IMR-90 (cell line): Measurements from ENCODE around the gene PCDH1. TPM values are rescaled to one million over a fixed set of nuclear protein-coding genes. Genes with fewer than 3 reads are reported as not detected.

Experiments used
- ATAC-seq: fragments of 200-7000 bp; cut with Tn5 transposase; 2 replicates; pipeline ENCODE4 v1.9.1; 2020; ENCODE audit warnings: low read depth, mild to moderate bottlenecking, moderate library complexity
- BruUV-seq: library from RNA; stranded (reverse); fragments of 400-500 nt; replicated peaks from 2 replicates; lab custom pipeline; 2021; lab: Mats Ljungman, UMichigan
- CTCF ChIA-PET: fragments of 300-600 bp; formaldehyde crosslinking; extraction: SDS; loops from one replicate; lab custom pipeline; 2021; ENCODE audit warnings: antibody characterized with exemption; lab: Yijun Ruan, JAX
- POLR2A ChIA-PET: fragments of 300-600 bp; sonication (Branson Sonifier 250); formaldehyde crosslinking; loops from one replicate; lab custom pipeline; 2022; ENCODE audit warnings: antibody characterized with exemption; ENCODE audit not compliant: unreplicated experiment; lab: Charles Lee
- DNase-seq: peaks from one replicate; pipeline ENCODE4 v3.0.0; 2013
- H2AFZ ChIP-seq: replicated peaks from 2 replicates; pipeline ENCODE3; 2013; ENCODE audit warnings: low read length, mild to moderate bottlenecking; ENCODE audit not compliant: poor library complexity
- H2AK5ac ChIP-seq: 2 replicates; pipeline ENCODE4 v1.6.1; 2013; ENCODE audit warnings: low read depth, low read length, inconsistent platforms
- H2AK9ac ChIP-seq: replicated peaks from 2 replicates; pipeline ENCODE3; 2013; ENCODE audit warnings: mild to moderate bottlenecking, low read depth, low read length, moderate library complexity; ENCODE audit not compliant: poor library complexity
- H2BK120ac ChIP-seq: 2 replicates; pipeline ENCODE4 v1.6.1; 2013; ENCODE audit warnings: low read depth, low read length, inconsistent platforms
- H2BK15ac ChIP-seq: 3 replicates; pipeline ENCODE4 v1.6.1; 2013; ENCODE audit warnings: low read depth, low read length, inconsistent platforms
- H2BK20ac ChIP-seq: 2 replicates; pipeline ENCODE4 v1.6.1; 2013; ENCODE audit warnings: low read depth, mild to moderate bottlenecking, inconsistent platforms, low read length, moderate library complexity
- H2BK5ac ChIP-seq: 2 replicates; pipeline ENCODE4 v1.6.1; 2013; ENCODE audit warnings: mild to moderate bottlenecking, low read depth, low read length, inconsistent platforms; ENCODE audit not compliant: poor library complexity, severe bottlenecking
- H3K14ac ChIP-seq: replicated peaks from 2 replicates; pipeline ENCODE4 v1.6.1; 2013; ENCODE audit warnings: low read depth, low read length, inconsistent platforms
- H3K18ac ChIP-seq: 2 replicates; pipeline ENCODE4 v1.6.1; 2013; ENCODE audit warnings: low read depth, low read length, control low read depth
- H3K23ac ChIP-seq: 2 replicates; pipeline ENCODE4 v1.6.1; 2013; ENCODE audit warnings: low read depth, low read length, inconsistent platforms
- H3K27ac ChIP-seq: 2 replicates; pipeline ENCODE4 v1.5.1; 2013; ENCODE audit warnings: mild to moderate bottlenecking, control low read depth, low read length; ENCODE audit not compliant: insufficient read depth
- H3K27me3 ChIP-seq: 2 replicates; pipeline ENCODE4 v1.6.1; 2013; ENCODE audit warnings: low read length; ENCODE audit not compliant: control insufficient read depth, insufficient read depth
- H3K36me3 ChIP-seq: 2 replicates; pipeline ENCODE4 v1.6.1; 2013; ENCODE audit warnings: low read length, mixed read lengths; ENCODE audit not compliant: control insufficient read depth, insufficient read depth
- H3K4ac ChIP-seq: 2 replicates; pipeline ENCODE4 v1.6.1; 2013; ENCODE audit warnings: low read depth, low read length, inconsistent platforms
- H3K4me1 ChIP-seq: 2 replicates; pipeline ENCODE4 v1.6.1; 2013; ENCODE audit warnings: low read length, mixed read lengths; ENCODE audit not compliant: control insufficient read depth, insufficient read depth
- H3K4me2 ChIP-seq: 2 replicates; pipeline ENCODE4 v1.6.1; 2013; ENCODE audit warnings: low read depth, mild to moderate bottlenecking, control low read depth, low read length, moderate library complexity
- H3K4me3 ChIP-seq: 2 replicates; pipeline ENCODE4 v1.5.1; 2013; ENCODE audit warnings: low read depth, mild to moderate bottlenecking, control low read depth, low read length, moderate library complexity; ENCODE audit not compliant: insufficient read depth
- H3K56ac ChIP-seq: 2 replicates; pipeline ENCODE4 v1.6.1; 2013; ENCODE audit warnings: low read length, inconsistent platforms; ENCODE audit not compliant: insufficient read depth; ENCODE audit errors: extremely low read depth
- H3K79me1 ChIP-seq, 2 experiments: 2 replicates each; pipeline ENCODE4 v1.6.1; 2013; ENCODE audit warnings: low read length in 2 of 2, inconsistent platforms in 1 of 2, low read depth in 1 of 2
- H3K9ac ChIP-seq: 2 replicates; pipeline ENCODE4 v1.6.1; 2013; ENCODE audit warnings: low read depth, low read length, control low read depth
- H3K9me1 ChIP-seq: 2 replicates; pipeline ENCODE4 v1.6.1; 2013; ENCODE audit warnings: low read length, inconsistent platforms; ENCODE audit not compliant: insufficient read depth
- H3K9me3 ChIP-seq: 2 replicates; pipeline ENCODE4 v1.6.1; 2013; ENCODE audit warnings: low read length; ENCODE audit not compliant: control insufficient read depth, insufficient read depth
- H4K20me1 ChIP-seq: 2 replicates; pipeline ENCODE4 v1.6.1; 2013; ENCODE audit warnings: low read length, inconsistent platforms; ENCODE audit not compliant: insufficient read depth
- H4K5ac ChIP-seq: 2 replicates; pipeline ENCODE4 v1.6.1; 2013; ENCODE audit warnings: mild to moderate bottlenecking, low read depth, low read length, control low read depth
- H4K8ac ChIP-seq, 2 experiments: 2 replicates each; pipeline ENCODE4 v1.6.1; 2013; ENCODE audit warnings: low read depth in 2 of 2, low read length in 2 of 2, control low read depth in 1 of 2, inconsistent platforms in 1 of 2
- H4K91ac ChIP-seq: 2 replicates; pipeline ENCODE4 v1.6.1; 2013; ENCODE audit warnings: low read depth, low read length, inconsistent platforms; ENCODE audit not compliant: insufficient read depth
- MAZ ChIP-seq: IDR thresholded peaks from 2 replicates; pipeline ENCODE4 v1.6.1; 2012; ENCODE audit warnings: low read depth, mild to moderate bottlenecking, low read length, improper control_type of control experiment, moderate library complexity, borderline replicate concordance
- NFE2L2 ChIP-seq: fragments of 150-350 bp; IDR thresholded peaks from 2 replicates; pipeline ENCODE4 v1.6.1; 2016; ENCODE audit warnings: low read depth, mild to moderate bottlenecking, low read length
- POLR2A ChIP-seq: IDR thresholded peaks from 2 replicates; pipeline ENCODE4 v1.6.1; 2012; ENCODE audit warnings: mild to moderate bottlenecking, low read depth, low read length
- RFX5 ChIP-seq: IDR thresholded peaks from 2 replicates; pipeline ENCODE4 v1.8.0; 2012; ENCODE audit warnings: low read depth, mild to moderate bottlenecking, low read length, moderate library complexity
- SMC3 ChIP-seq: fragments of 150-350 bp; IDR thresholded peaks from 2 replicates; pipeline ENCODE4 v1.6.1; 2016; ENCODE audit warnings: low read depth, mild to moderate bottlenecking, antibody characterized with exemption, low read length, moderate library complexity
- WGBS, 2 experiments: methylation state at CpG; one replicate each; pipeline versions ENCODE4 v1.1.5 to v1.1.7; 2013; ENCODE audit warnings: missing lambda C conversion rate in 2 of 2; ENCODE audit not compliant: insufficient read length in 1 of 2; ENCODE audit errors: extremely low coverage in 2 of 2; 5-methylcytosine and 5-hydroxymethylcytosine counted together
- dilution Hi-C: fragments of 300-500 bp; cut with HindIII; formaldehyde crosslinking; loops from one replicate; pipeline ENCODE4 v1.14.3; 2018; ENCODE audit warnings: low sequenced_read_pairs; ENCODE audit not compliant: unreplicated experiment
- in situ Hi-C: fragments of 300-500 bp; cut with MboI; formaldehyde crosslinking; loops from 3 replicates; pipeline ENCODE4 v1.14.3; 2019; ENCODE audit warnings: low sequenced_read_pairs, inconsistent platforms, mixed read lengths
- intact Hi-C: fragments of 100-400 bp; cut with micrococcal nuclease; formaldehyde crosslinking; loops from 2 replicates; pipeline ENCODE4 v1.10.0; 2022
- polyA plus RNA-seq, 3 experiments: library from polyadenylated mRNA; depleted of rRNA; stranded (reverse); fragments of >200 nt; gene quantifications; 2 replicates each; pipeline ENCODE4 v1.2.3, GENCODE V29; 2012; ENCODE audit warnings: low replicate concordance in 1 of 3
- total RNA-seq: library from RNA; depleted of rRNA; stranded (reverse); fragments of >200 nt; gene quantifications from 2 replicates; pipeline ENCODE4 v1.2.3, GENCODE V29; 2012

PCDH1 gene
- total and polyA plus RNA-seq, 2 of the 4 experiments (the other 2 are of a cell fraction) = 0.74 to 0.90 TPM

- Histone ChIP-seq H4K5ac (no peak overlapping the region), H3K9me3 (no peaks in the 10 kb centered on the region), H2BK20ac (no peak overlapping the region), H3K79me1 (peaks cover 3% of the 10 kb centered on the region in 2 experiments; a peak in 2 of 4 replicates), H3K4me2 (no peak overlapping the region), H4K8ac (no peak overlapping the region), H2BK15ac (no peak overlapping the region), H3K4ac (no peak overlapping the region), H4K20me1 (no peaks in the 10 kb centered on the region), H2BK5ac (no peak overlapping the region), H3K23ac (no peak overlapping the region), H3K56ac (no peak overlapping the region), H3K18ac (no peak overlapping the region), H3K4me1 (peaks cover 1% of the 10 kb centered on the region; the same call in 1 of the 2 replicates), H2BK120ac (no peak overlapping the region), H3K9me1 (no peaks in the 10 kb centered on the region; the same call in 1 of the 2 replicates), H3K36me3 (no peaks in the 10 kb centered on the region), H2AK9ac (no peak overlapping the region), H2AFZ (no peak overlapping the region), H2AK5ac (no peak overlapping the region), H3K9ac (no peak overlapping the region), H4K91ac (no peak overlapping the region), H3K14ac (no peak overlapping the region), H3K27me3 (peaks cover 42% of the 10 kb centered on the region), H3K27ac (no peak overlapping the region), H3K4me3 (no peak overlapping the region)
- ChIA-PET POLR2A (no interaction called here), CTCF (no interaction called here)
- TF ChIP-seq POLR2A (no peak), RFX5 (no peak), NFE2L2 (no peak), MAZ (no peak), SMC3 (no peak)
- dilution Hi-C loops (no loop called here), intact Hi-C loops (no loop called here), in situ Hi-C loops (no loop called here)
- no peak for ATAC-seq
- WGBS, 2 experiments = 82% methylated on average over 2 of the region's 5 CpGs; no CpG with 5 or more reads in 1 of the 2 experiments
- no peak for DNase-seq
- BruUV-seq = no TSS peak
Measured at GRCh38 chr5:141917760-141918159, 39.5 kb upstream of the PCDH1 start.
